Stomach (tissue), 4 donors: Measurements from ENCODE around the gene SLC17A9.

Source experiments
- EP300 ChIP-seq: sonication (generic); formaldehyde crosslinking; IDR thresholded peaks from one replicate; pipeline ENCODE4 v1.6.1; 2017; ENCODE audit warnings: antibody characterized with exemption
- POLR2A ChIP-seq, 4 donors: fragments of 450-650 bp; IDR thresholded peaks; one replicate each; pipeline ENCODE4 v1.6.1; 2016; ENCODE audit warnings: antibody characterized with exemption in 4 of 4, control low read depth in 2 of 4, mild to moderate bottlenecking in 1 of 4, moderate library complexity in 1 of 4
- POLR2AphosphoS5 ChIP-seq, 3 donors: sonication (generic); formaldehyde crosslinking; IDR thresholded peaks; one replicate each; pipeline ENCODE4 v1.6.1; 2016; ENCODE audit warnings: antibody characterized with exemption in 3 of 3
- TF ChIP-seq, protein P1 (sequence below), 7 experiments: fragments of 450-650 bp in 4 of 7; fragments of 200-600 bp in 3 of 7; sonication (generic) in 3 of 7; IDR thresholded peaks; one replicate each; pipeline ENCODE4 v1.5.1; 2016 to 2019; ENCODE audit warnings: antibody characterized with exemption in 7 of 7, control low read depth in 2 of 7, mild to moderate bottlenecking in 1 of 7

GRCh38 chr20:62910777-62911497 is 41.6 kb upstream of the SLC17A9 start:
- TF ChIP-seq, protein P1, sequence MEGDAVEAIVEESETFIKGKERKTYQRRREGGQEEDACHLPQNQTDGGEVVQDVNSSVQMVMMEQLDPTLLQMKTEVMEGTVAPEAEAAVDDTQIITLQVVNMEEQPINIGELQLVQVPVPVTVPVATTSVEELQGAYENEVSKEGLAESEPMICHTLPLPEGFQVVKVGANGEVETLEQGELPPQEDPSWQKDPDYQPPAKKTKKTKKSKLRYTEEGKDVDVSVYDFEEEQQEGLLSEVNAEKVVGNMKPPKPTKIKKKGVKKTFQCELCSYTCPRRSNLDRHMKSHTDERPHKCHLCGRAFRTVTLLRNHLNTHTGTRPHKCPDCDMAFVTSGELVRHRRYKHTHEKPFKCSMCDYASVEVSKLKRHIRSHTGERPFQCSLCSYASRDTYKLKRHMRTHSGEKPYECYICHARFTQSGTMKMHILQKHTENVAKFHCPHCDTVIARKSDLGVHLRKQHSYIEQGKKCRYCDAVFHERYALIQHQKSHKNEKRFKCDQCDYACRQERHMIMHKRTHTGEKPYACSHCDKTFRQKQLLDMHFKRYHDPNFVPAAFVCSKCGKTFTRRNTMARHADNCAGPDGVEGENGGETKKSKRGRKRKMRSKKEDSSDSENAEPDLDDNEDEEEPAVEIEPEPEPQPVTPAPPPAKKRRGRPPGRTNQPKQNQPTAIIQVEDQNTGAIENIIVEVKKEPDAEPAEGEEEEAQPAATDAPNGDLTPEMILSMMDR (IDR thresholded peaks at IDR 0.05), result no peak
- no peak for TF ChIP-seq POLR2A (IDR thresholded peaks at IDR 0.05)
- no peak for TF ChIP-seq POLR2AphosphoS5 (IDR thresholded peaks at IDR 0.05)
- TF ChIP-seq EP300, result no peak
